GM21447 (cell line): ENCODE data around the gene KLRB1.
"Not testable (repeated sequence)": the region's sequence is repeated elsewhere in the genome, so short reads cannot be mapped to it uniquely, and the experiment has no call there.

ENCODE experiments used
- ATAC-seq: cut with Tn5 transposase; IDR thresholded peaks from one replicate; pipeline ENCODE4 v1.9.1; 2021; ENCODE audit not compliant: unreplicated experiment

KLRB1 gene

GRCh38 chr12:9545489-9545888 lies 62.2 kb downstream of the KLRB1 start:
- ATAC-seq = not testable (repeated sequence)
